ENCODE results near the gene RCE1. TPM values are rescaled to one million over a fixed set of nuclear protein-coding genes. Genes with fewer than 3 reads are reported as not detected.

RCE1 gene
- total RNA-seq, 1 donor from 2014 or later = 17.6 TPM

GRCh38 chr11:66885950-66886440, 42.8 kb downstream of the RCE1 start:
- DNase-seq (ENCODE audit: low spot score) = no peak

GRCh38 chr11:66886671-66887221, 43.5 kb downstream of the RCE1 start:
- DNase-seq (ENCODE audit: low spot score) = no peak

GRCh38 chr11:66887526-66887925, 44.3 kb downstream of the RCE1 start:
- no peak for DNase-seq (ENCODE audit: low spot score)

- DNase-seq (ENCODE audit: low spot score) = no peak
Measured at GRCh38 chr11:66888282-66888681, 45.0 kb downstream of the RCE1 start.

GRCh38 chr11:66889960-66890359, 46.7 kb downstream of the RCE1 start:
- no peak for DNase-seq (ENCODE audit: low spot score)

GRCh38 chr11:66891851-66892660, 48.8 kb downstream of the RCE1 start:
- peak; percentile 73 for DNase-seq (ENCODE audit: low spot score)

- no peak for DNase-seq (ENCODE audit: low spot score)
Measured at GRCh38 chr11:66892911-66893310, 49.7 kb downstream of the RCE1 start.

- DNase-seq (ENCODE audit: low spot score) = no peak
Measured at GRCh38 chr11:66894141-66894540, 50.9 kb downstream of the RCE1 start.

Other genes starting within 250 kb of the RCE1 start
- gene RBM14, start 226.8 kb upstream of the RCE1 start, total RNA-seq = 105 TPM
- gene RBM4, start 204.7 kb upstream of the RCE1 start, total RNA-seq = 176 TPM
- 20.1 TPM for gene RBM4B, start 165.6 kb upstream of the RCE1 start, total RNA-seq
- gene SPTBN2, start 114.2 kb upstream of the RCE1 start, total RNA-seq = 33.7 TPM
- gene LRFN4, start 13.6 kb downstream of the RCE1 start, total RNA-seq = 18.3 TPM
- 12.7 TPM for gene PC, start 114.9 kb downstream of the RCE1 start, total RNA-seq
- not detected for gene C11orf86, start 131.9 kb downstream of the RCE1 start, total RNA-seq
- gene SYT12, start 179.7 kb downstream of the RCE1 start, total RNA-seq = 4.8 TPM
- gene RHOD, start 213.4 kb downstream of the RCE1 start, total RNA-seq = 15.2 TPM